Transverse colon (tissue), 4 donors: Measurements from ENCODE around the gene ANKRD13C.

Experiments
- EP300 ChIP-seq: sonication (generic); formaldehyde crosslinking; IDR thresholded peaks from one replicate; pipeline ENCODE4 v1.6.1; 2017; ENCODE audit warnings: antibody characterized with exemption, low read depth
- POLR2A ChIP-seq: fragments of 450-650 bp; IDR thresholded peaks from one replicate; pipeline ENCODE4 v1.6.1; 2016; ENCODE audit warnings: antibody characterized with exemption, mild to moderate bottlenecking, moderate library complexity
- POLR2AphosphoS5 ChIP-seq, 3 donors: sonication (generic); formaldehyde crosslinking; IDR thresholded peaks; one replicate each; pipeline ENCODE4 v1.6.1; 2016; ENCODE audit warnings: antibody characterized with exemption in 3 of 3
- TF ChIP-seq, protein P1 (sequence below), 5 experiments: fragments of 200-600 bp in 3 of 5; fragments of 450-650 bp in 2 of 5; sonication (generic) in 3 of 5; IDR thresholded peaks; 1 replicate in 2 of 5; 2 replicates in 3 of 5; pipeline ENCODE4 v1.5.1; 2016 to 2017; ENCODE audit warnings: antibody characterized with exemption in 5 of 5, inconsistent platforms in 3 of 5, mild to moderate bottlenecking in 2 of 5, moderate library complexity in 1 of 5

DNA sequence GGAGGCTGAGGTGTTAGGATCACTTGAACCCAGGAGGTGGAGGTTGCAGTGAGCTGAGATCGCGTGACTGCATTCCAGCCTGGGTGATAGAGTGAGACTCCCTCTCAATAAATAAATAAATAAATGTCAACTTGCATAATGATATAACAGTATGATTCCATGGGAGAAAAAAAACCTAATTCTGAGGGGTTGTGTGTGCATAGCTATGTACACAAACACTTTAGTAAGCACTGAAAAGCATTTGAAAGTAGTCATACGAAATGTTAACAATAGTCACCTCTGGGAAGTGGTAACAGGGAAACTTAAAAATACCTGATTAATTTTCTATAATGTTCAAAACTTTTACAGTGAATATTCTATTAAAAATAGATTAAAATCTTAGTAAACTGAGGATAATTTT, 43.2 kb downstream of the ANKRD13C start:
- TF ChIP-seq POLR2A = no peak
- TF ChIP-seq, protein P1, sequence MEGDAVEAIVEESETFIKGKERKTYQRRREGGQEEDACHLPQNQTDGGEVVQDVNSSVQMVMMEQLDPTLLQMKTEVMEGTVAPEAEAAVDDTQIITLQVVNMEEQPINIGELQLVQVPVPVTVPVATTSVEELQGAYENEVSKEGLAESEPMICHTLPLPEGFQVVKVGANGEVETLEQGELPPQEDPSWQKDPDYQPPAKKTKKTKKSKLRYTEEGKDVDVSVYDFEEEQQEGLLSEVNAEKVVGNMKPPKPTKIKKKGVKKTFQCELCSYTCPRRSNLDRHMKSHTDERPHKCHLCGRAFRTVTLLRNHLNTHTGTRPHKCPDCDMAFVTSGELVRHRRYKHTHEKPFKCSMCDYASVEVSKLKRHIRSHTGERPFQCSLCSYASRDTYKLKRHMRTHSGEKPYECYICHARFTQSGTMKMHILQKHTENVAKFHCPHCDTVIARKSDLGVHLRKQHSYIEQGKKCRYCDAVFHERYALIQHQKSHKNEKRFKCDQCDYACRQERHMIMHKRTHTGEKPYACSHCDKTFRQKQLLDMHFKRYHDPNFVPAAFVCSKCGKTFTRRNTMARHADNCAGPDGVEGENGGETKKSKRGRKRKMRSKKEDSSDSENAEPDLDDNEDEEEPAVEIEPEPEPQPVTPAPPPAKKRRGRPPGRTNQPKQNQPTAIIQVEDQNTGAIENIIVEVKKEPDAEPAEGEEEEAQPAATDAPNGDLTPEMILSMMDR (IDR thresholded peaks at IDR 0.05) = no peak
- no peak for TF ChIP-seq POLR2AphosphoS5 (IDR thresholded peaks at IDR 0.05)
- TF ChIP-seq EP300 = no peak
